Activated gamma-delta T cell treated with anti-CD3 and anti-CD28 coated beads, Interleukin-2, amount 50 U/mL, for 16 hours (primary cell): Measurements from ENCODE around the gene SEC22C.

ENCODE experiments used
- DNase-seq: peaks from one replicate; pipeline ENCODE4 v3.0.0-alpha.2; 2020; ENCODE audit warnings: low read depth

Gene SEC22C

GRCh38 chr3:42535981-42536784 lies 45.6 kb downstream of the SEC22C start:
- no peak for DNase-seq

DNA sequence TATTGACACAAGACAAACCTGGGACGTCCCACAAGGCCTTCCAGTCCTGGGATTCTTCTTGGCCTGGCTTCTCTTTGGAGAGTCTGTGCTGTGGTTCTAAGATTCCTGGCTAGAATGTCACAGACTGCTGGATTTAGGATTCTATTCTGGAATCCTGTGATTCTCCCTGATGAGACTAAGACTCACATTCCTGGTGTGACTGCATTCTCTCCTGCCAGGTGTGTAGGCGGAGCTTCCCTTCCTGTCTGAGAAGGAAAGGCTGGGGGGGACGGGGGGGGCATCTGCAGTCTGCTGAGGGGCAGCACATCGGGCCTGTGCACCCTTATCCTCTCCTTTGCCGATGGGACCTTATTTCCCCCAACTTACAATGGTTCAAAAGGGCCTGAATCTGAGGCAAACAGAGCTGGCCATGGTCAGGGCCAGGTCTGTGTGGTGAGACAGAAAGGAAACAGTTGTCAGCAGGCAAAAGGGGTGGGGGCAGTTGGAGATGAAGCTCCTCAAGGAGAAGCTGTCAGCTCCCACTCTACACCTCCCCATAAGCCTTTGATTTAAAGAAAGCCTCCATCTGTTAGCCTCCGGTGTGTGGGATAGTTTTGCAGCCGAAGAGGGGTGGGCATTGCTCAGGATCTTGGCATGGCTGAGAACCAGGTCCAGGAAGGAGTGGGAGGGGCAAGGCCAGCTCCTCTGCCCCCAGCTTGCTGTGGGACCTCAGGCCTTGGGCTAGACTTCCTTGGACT lies 48.4 kb downstream of the SEC22C start:
- no peak for DNase-seq

- DNase-seq: no peak
Observed at GRCh38 chr3:42532229-42532628, 49.5 kb downstream of the SEC22C start.

GRCh38 chr3:42531470-42531869 lies 50.3 kb downstream of the SEC22C start:
- no peak for DNase-seq

- no peak for DNase-seq
Observed at GRCh38 chr3:42530073-42530472, 51.7 kb downstream of the SEC22C start.

DNA sequence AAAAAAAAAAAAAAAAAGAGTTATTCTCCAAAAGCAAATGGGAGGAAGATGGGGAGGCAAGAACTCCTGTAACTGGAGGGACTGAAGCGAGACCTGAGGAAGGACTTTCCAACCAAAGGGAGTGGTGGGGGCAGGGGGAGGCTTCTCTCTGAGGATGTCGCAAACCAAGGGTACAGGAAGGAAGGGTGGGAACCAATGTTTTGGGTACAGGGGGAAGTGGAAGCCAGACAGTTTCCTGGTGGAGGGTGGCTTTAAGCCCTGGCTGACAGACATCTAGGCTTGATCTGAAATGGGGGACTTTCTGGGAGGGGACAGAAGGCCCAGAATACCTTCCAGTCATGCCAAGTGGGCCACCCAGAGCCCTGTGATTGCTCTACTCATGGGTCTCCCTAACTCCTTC lies 52.3 kb downstream of the SEC22C start:
- DNase-seq: no peak

GRCh38 chr3:42527368-42527917 lies 54.3 kb downstream of the SEC22C start:
- DNase-seq: no peak

DNA sequence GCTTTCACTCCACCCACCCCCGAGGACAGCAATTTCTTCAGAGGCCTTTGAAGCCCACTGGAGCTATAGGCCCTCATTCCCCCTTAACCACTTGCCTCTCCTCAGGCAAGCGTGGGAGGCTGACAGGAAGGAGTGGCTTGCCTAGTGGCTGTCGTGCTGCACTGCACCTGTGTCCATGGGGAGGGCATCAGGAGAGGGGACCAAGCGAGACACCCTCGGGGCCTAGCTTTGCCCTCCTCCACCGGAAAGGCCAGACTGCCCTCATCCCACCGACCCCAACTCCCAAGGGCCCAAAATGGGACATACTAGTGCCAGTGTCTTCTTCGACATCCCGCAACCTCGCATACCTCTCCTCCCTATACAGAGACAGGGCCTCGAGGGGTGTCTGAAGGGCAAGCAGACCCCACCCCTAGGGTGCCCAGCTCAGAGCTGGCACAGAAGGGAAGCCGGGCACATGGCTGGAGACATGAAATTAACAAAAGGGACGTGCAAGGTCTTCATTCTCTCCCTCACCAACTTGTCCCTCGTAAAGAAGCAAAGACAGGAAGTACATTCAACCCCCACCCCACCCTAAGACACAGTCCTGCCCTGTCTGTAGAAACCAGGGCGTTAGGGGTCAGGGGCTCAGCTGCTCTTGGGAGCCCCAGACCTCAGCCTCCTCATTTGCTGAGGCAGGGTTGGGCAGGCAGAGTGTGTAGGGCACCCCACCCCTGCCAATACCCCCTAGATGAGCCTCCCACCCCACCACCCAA lies 55.0 kb downstream of the SEC22C start:
- DNase-seq: no peak

DNA sequence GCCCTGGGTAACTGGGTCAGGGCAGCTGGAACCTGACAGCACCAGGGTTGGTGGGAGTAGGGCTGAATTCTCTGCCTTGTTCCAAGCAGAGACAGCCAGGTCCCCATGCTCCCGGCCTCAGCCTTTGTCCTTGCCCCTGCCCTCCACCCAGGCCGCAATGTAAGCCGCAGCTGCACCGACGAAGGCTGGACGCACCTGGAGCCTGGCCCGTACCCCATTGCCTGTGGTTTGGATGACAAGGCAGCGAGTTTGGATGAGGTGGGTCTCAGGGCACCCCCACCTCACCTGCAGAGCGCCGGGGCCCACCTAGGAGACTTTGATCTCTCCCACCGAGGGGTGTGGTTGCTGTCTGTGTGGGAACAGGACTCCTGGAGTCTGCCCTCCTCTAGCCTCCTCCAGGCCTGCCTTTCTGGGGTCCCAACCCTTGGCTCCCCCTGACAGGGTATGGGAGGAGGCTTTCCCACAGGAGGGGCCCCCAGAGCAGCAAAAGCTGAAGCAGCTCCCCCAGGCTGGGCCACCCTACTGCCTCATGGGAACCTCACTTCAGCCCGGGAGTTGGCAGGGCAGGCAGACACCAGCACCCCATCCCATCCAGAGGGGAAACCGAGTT lies 55.9 kb downstream of the SEC22C start:
- no peak for DNase-seq

DNA sequence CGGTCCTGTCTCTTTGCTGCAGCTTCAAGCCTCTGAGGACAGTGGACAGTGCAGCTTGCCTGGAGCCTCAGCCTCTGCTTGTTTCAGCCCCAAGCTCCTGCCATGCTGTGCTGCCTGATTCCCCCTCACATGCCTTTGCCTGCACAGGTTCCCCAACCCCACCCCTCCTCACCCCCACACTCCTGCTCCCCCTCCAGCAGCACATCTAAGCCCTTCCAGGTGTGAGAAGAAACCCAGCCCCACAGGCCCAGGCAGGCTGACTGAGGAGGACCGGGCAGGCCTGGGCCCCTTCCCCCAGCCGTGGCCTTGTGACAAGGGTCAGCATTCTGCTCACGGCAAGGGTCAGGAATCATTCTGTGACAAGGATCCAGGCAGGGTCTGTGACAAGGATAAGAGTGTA lies 56.6 kb downstream of the SEC22C start:
- DNase-seq: no peak

- DNase-seq: no peak
Observed at GRCh38 chr3:42524751-42525150, 57.0 kb downstream of the SEC22C start.

DNA sequence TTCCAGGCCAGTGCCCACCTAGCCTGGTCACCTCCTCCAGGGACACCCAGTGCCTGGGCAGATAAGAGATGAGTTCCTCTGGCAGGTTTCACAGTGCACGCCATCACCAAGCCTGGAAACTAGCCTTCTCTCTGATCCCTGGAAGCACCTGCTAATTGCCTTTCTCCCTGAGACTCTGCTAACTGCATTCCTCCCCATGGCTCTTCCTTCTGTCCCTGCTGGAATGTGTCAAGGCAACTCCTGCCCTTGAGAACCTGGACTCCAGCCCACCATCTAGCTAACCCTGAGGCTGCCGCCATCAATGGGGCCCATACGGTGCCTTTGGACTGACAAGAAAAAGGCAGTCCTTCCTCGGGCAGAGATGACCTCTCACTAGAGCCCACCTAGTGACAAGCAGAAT lies 60.9 kb downstream of the SEC22C start:
- DNase-seq: no peak

- DNase-seq: no peak
Observed at GRCh38 chr3:42520336-42520735, 61.4 kb downstream of the SEC22C start.

DNA sequence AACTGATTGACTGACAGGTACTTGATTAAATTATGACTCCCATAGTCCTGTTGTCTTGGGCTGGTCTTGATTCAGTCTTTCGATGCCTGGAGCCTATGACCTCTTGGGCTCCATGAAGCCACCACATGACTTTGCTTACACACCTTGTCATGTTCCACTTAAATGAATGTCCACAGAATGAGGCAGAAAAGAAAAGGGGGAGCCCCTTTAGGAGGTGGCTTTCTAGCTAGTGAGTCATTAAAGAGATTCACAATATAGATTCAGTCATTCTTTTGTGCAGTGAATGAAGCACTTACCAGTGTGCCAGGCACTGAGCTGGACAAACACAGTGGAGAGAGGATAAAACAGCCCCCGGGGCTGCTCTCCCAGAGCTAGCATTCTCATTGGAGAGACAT lies 62.2 kb downstream of the SEC22C start:
- DNase-seq: no peak

DNA sequence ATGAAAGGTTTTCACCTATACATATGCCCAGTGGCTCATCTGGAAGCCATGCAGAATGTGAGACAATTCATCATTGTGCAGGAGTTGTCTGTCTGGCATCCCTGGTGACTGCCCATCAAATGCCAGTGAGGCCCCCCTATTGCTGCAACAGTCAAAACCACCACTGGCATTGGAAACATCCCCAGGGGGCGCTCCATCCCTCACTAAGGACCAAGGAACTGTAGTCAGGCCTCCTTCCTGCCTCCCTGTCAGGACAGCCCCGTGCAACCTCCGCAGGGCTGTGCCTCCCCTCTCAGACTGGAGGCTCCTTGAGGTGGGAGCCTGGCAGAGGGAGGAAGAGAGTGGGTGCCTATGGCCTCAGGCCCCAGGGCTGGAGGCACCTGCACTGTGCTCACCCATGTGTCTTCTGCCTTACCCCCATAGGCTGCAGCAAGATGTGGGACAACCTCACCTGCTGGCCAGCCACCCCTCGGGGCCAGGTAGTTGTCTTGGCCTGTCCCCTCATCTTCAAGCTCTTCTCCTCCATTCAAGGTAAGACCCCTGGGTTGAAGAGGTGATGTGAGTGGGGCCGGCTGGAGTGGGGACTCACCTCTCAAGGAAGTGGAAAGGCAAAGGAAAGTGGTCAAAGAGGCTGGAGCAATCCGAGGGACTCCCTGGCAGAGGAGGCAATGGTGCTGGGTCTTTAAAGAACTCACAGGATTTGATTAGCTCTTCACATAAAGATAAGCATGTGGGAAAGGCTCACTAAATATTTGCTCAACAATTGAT lies 62.8 kb downstream of the SEC22C start:
- DNase-seq: no peak

DNA sequence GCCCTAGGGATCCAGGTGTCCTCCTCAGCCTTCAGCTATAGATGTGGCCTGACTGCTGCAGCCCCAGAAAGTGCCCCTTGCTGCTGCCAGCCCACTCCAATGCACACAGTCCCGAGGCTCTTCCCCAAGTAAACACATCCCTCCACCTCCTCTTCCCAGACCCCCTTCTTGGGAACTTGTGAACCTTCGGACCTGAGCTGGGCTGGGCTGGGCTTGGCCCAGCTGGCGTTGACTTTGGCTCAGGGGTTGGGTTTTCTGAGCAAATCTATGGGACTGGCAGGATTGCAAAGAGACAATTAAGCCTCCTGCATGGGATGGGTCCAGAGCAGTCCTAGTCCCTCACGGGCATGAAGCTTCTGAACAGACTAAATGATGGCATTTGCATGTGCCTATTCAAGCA lies 64.7 kb downstream of the SEC22C start:
- DNase-seq: no peak

DNA sequence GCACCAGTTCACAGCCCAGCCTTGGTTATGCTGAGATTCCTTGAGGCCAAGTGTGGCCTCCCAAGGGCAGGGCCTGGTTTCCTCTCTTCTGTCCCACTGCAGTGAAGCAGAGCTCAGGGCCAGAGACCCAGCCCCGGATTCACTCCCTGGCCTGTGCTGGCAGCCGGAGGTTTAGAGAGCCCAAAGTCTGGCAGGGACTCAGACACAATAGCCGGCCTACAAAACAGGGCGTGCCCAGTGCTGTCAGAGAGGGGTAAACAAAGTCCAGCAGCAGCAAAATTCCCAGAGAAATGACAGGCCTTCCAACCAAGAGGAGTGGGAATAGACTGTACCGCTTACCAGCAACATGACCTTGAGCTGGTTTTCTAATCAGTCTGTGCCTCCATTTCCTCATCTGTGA lies 65.3 kb downstream of the SEC22C start:
- no peak for DNase-seq

- no peak for DNase-seq
Observed at GRCh38 chr3:42515976-42516375, 65.8 kb downstream of the SEC22C start.

DNA sequence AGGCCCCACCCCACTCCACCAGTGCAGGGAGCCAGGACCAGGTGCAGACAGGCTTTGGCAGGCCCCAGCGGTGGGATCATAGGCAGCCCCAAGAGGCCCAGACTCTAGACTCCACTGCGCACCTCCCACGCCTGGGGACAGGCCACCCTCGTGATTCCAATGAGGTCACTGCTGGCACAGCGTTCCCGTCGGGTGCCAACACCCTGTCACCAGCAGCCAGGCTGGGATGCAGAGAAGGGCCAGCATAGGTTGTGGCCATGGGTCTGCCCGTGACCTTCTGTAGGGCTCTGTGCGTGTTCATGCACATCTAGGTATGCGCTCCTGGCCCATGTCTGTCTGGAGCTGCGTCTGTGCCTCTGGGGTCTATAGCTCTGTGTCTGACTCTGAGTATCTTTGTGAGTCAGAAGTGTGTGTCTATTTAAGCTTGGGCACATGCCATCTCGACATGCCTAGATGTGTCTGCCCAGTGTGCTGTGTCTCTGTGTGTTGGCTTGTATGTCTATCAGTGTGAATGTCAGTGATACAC lies 66.3 kb downstream of the SEC22C start:
- no peak for DNase-seq

DNA sequence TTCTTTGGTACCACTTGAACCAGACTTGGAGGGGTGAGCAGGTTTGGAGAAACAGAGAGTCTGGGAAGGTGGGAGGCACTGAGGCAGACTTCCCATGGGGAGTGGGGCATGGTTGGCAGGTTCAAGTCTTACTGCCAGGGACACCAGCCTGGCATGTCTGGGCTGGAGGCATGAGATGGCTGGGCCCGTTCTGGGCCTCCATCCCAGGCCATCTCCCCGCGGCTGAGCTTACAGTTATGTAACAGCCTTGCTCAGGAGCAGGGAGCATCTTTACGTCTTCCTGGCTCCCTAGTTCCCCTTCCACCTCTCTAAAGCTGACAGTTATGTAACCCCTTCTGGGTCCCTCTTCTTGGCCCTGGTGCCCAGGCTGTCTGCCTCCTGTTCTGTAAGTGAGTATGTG lies 66.9 kb downstream of the SEC22C start:
- DNase-seq: no peak

- no peak for DNase-seq
Observed at GRCh38 chr3:42513521-42513920, 68.2 kb downstream of the SEC22C start.
